Skeletal muscle satellite cell (primary cell): ENCODE measurements around the gene SIL1. TPM values are rescaled to one million over a fixed set of nuclear protein-coding genes. Genes with fewer than 3 reads are reported as not detected.

ENCODE experiments used
- H3K27me3 ChIP-seq: 2 replicates; pipeline ENCODE4 v1.7.0; 2013; ENCODE audit warnings: low read length; ENCODE audit not compliant: control insufficient read depth, insufficient read depth
- H3K36me3 ChIP-seq: 2 replicates; pipeline ENCODE4 v1.7.0; 2013; ENCODE audit warnings: mild to moderate bottlenecking, control low read depth, low read length; ENCODE audit not compliant: insufficient read depth
- H3K4me1 ChIP-seq: 2 replicates; pipeline ENCODE4 v1.7.0; 2013; ENCODE audit warnings: low read length; ENCODE audit not compliant: control insufficient read depth, insufficient read depth
- H3K4me2 ChIP-seq: 2 replicates; pipeline ENCODE4 v1.7.0; 2013; ENCODE audit warnings: mild to moderate bottlenecking, low read length
- H3K4me3 ChIP-seq: 2 replicates; pipeline ENCODE4 v1.7.0; 2013; ENCODE audit warnings: low read length
- H3K9ac ChIP-seq: 2 replicates; pipeline ENCODE4 v1.7.0; 2013; ENCODE audit warnings: mild to moderate bottlenecking, low read depth, low read length, moderate library complexity
- H3K9me3 ChIP-seq: replicated peaks from 2 replicates; pipeline ENCODE4 v1.7.0; 2013; ENCODE audit warnings: mild to moderate bottlenecking, control low read depth, low read length
- small RNA-seq: library from RNA; depleted of rRNA; stranded (forward); fragments of <200 nt; gene quantifications from one replicate; pipeline ENCODE3, GENCODE V24; 2012

SIL1 gene

DNA sequence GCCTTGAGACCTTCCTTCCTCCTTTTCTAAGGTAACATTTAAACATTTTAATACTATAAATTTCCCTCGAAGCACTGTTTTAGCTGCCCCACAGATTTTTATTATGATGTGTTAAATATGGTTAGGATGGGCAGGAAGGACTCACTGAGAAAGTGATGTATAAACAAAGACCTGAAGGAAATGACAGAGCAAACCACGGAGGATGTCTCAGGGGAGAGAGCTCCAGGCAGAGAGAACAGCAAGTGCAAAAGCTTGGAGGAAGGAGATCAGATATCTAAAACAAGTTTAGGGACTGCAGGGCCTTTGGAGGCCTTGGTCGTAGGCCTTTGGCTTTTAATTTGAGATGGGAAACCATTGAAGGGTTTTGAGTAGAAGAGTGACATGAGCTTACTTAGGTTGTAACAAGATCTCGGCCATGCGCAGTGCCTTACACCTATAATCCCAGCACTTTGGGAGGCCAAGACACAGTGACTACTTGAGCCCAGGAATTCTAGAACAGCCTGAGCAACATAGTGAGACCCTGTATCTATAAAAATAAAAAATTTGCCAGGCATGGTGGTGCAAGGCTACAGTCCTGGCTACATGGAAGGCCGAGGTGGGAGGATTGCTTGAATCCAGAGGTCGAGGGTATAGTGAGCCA is 287.5 kb downstream of the SIL1 start:
- no peaks in the 10 kb centered on the region for H3K9me3 ChIP-seq
- H3K4me1 ChIP-seq: peaks cover 10% of the 10 kb centered on the region
- H3K36me3 ChIP-seq: peaks cover 46% of the 10 kb centered on the region
- H3K9ac ChIP-seq: no peak overlapping the region
- H3K4me2 ChIP-seq: no peak overlapping the region
- no peak overlapping the region for H3K4me3 ChIP-seq
- H3K27me3 ChIP-seq: no peaks in the 10 kb centered on the region

DNA sequence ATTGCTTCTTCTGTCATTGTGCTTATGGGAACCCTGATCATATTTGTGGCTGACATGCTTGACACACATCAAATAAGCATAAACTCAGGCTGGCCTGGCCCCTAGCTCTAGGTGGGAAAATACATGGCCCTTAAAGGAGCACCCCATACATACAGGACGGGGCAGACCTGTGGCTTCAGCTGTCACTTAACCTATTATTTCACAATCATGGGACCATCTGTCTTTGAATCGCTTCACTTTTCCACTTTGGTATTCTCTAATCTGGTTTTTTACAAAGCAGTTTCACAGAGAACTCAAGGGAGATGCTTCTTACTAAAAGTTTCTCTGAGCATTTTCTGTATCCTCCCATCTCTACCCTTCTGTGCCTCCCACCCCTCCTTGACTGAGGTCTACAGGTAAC is 288.4 kb downstream of the SIL1 start:
- Histone ChIP-seq H3K9me3 (no peaks in the 10 kb centered on the region), H3K36me3 (peaks cover 50% of the 10 kb centered on the region), H3K9ac (no peak overlapping the region), H3K4me2 (no peak overlapping the region), H3K4me1 (peaks cover 14% of the 10 kb centered on the region), H3K4me3 (no peak overlapping the region), H3K27me3 (no peaks in the 10 kb centered on the region)

DNA sequence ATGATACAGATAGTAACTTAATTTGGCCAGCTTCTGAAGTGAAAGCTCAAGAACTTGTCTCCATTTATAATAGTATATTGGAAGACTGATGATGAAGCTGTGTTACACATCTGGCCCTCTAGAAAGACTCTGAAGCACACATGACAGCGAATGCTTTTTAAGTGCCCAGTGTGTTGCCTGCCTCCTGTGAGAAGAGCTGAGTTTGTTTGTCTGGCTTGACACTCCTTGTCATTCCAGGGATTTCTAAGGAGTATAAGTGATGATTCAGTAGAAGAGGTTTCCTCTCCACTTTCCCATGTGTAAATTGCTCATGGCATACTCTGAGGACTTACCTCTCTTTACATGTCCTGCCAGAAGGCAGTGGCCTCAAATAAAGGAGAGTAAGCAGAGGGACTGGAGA is 292.6 kb downstream of the SIL1 start:
- Histone ChIP-seq H3K27me3 (no peaks in the 10 kb centered on the region), H3K4me2 (no peak overlapping the region), H3K36me3 (peaks cover 64% of the 10 kb centered on the region), H3K4me3 (no peak overlapping the region), H3K4me1 (peaks cover 21% of the 10 kb centered on the region), H3K9me3 (no peaks in the 10 kb centered on the region), H3K9ac (no peak overlapping the region)

DNA sequence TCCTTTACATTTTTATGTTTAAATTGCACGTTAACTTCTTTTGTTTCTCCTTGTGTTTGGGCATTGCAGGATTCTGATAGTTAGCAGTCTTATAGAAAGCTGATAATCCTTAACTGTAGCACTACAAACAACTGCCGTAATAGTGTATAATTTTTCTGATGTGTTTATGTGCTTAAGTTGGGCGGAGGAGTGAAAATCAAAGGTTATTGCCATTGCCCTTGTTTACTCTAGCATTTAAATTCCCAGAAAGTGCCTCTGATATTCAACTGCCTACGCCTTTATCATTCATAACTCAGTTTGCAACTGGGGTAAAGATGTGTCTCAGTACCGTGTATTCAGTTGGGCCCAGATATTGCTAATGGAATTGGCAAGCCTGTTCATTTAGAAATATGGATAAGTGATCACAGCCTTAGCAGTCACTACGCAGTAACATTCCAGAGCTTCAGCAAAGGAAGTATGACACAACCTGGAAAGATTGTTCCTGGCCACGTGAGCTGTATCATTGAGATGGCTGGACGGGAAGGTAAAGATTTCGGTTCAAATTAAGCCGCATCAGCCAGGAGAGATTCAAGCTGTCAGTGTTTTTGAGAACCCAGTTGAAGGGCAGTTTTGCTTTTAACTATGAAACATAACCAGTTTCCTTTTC is 294.9 kb downstream of the SIL1 start:
- peaks cover 58% of the 10 kb centered on the region for H3K36me3 ChIP-seq
- peaks cover 32% of the 10 kb centered on the region for H3K4me1 ChIP-seq
- no peaks in the 10 kb centered on the region for H3K9me3 ChIP-seq
- no peak overlapping the region for H3K4me3 ChIP-seq
- H3K27me3 ChIP-seq: no peaks in the 10 kb centered on the region
- no peak overlapping the region for H3K9ac ChIP-seq
- H3K4me2 ChIP-seq: no peak overlapping the region

DNA sequence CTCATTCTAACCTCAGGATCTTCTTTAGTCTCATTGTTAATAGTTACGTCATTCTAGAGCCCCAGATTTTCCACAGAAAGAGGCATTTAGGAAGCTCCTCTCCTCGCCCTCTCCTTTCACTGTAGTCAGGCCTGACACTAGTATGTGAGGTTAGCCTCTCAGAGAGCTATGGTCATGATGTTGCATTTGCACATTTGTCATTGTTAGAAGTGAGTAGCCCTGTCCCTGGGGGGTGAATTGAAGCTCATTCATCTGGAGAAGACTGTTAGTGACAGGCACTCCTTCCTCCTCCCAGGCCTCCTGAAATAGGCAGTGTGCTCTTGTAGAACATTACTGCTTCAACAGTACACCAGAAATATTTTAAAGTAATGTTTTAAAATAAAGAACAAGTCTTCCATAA is 296.5 kb downstream of the SIL1 start:
- Histone ChIP-seq H3K9ac (no peak overlapping the region), H3K4me2 (no peak overlapping the region), H3K9me3 (no peaks in the 10 kb centered on the region), H3K36me3 (peaks cover 58% of the 10 kb centered on the region), H3K4me3 (no peak overlapping the region), H3K27me3 (no peaks in the 10 kb centered on the region), H3K4me1 (peaks cover 32% of the 10 kb centered on the region)

DNA sequence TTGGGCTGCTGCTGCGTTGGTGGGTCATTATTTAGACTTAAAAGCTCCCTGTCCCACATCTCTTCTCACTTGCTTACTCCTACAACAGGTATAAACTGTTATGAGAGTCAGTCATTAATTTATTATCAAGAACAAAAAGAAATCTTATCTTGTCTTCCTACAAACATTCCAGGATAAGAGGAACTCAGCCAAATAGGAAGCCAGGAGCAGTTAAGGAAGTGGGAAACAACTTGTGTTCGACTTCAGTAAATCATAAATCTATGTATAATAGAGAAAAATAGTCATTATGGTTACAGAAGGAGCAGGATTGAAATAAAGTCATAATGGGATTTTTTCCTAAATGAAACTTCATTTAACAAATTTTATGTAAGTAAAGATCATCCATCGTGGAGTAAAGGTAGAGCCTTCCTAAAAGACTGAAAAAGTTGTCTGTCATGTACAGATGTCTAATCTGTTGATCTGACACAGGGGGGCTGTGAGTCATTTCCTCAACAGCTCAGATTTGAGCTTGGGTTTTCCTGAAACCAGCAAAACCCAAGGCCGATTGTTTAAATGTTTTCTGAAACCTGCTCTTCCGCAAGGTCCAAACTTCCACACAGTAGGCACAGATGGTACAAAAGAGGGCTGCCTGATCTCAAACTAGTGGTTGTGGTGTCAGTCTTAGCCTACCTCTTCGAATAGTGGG is 297.7 kb downstream of the SIL1 start:
- Histone ChIP-seq H3K9ac (no peak overlapping the region), H3K9me3 (no peaks in the 10 kb centered on the region), H3K27me3 (no peaks in the 10 kb centered on the region), H3K4me2 (peak overlapping the region; percentile 46), H3K4me3 (no peak overlapping the region), H3K36me3 (peaks cover 46% of the 10 kb centered on the region), H3K4me1 (peaks cover 32% of the 10 kb centered on the region)

DNA sequence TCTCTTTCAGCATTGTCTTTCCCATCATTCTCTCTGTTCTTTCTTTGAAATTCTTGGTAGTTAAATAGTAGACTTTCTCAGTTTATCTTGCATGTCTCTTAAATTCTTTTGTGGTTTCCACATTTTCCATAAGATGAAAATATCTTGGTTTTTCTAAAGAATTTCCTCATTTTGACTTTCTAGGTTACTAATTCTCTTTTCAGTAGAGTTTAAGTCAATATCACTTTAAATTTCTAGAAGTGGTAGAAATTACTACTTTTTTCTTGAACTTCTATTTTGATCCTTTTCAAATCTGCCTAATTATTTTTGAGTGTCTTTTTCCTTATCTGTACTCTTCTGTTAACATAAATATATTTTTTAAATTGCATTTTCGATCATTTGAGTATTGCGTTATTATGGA is 299.4 kb downstream of the SIL1 start:
- Histone ChIP-seq H3K36me3 (peaks cover 33% of the 10 kb centered on the region), H3K4me2 (no peak overlapping the region)

DNA sequence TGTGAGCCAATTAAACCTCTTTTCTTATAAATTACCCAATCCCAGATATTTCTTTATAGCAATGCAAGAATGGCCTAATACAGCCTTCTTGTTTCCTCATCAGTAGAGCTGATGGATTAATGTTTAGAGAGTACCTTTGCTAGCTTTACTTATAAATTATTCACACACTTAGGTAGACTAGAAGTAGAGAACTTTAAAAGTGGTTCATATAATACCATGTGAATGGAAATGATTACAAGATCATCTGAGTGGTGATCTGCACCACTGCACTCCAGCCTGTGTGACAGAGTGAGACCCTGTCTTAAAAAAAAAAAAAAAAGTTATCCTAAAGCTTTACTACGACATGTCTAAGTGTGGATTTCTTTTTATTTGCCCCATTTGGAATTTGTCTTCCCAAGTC is 299.9 kb downstream of the SIL1 start:
- no peak overlapping the region for H3K4me2 ChIP-seq
- no peaks in the 10 kb centered on the region for H3K9me3 ChIP-seq
- no peak overlapping the region for H3K4me3 ChIP-seq
- peaks cover 24% of the 10 kb centered on the region for H3K4me1 ChIP-seq
- H3K9ac ChIP-seq: no peak overlapping the region
- H3K36me3 ChIP-seq: peaks cover 28% of the 10 kb centered on the region
- no peaks in the 10 kb centered on the region for H3K27me3 ChIP-seq

More for the DNA sequence above, 299.4 kb downstream of the SIL1 start:
- Histone ChIP-seq H3K4me3 (no peak overlapping the region), H3K9me3 (no peaks in the 10 kb centered on the region), H3K27me3 (no peaks in the 10 kb centered on the region), H3K4me1 (peaks cover 28% of the 10 kb centered on the region), H3K9ac (no peak overlapping the region)

Small RNA genes within 50 kb of the gene (small RNA-seq; reads per million reads assigned to genes)
- gene RNU6-572P: not detected
